LNCaP clone FGC (cell line): ENCODE results near the gene CPLX1.

ENCODE experiments used
- DNase-seq: peaks from one replicate; pipeline ENCODE4 v3.0.0-alpha.2; 2011; ENCODE audit warnings: low read depth
- H3K4me3 ChIP-seq: 2 replicates; pipeline ENCODE4 v1.5.1; 2011; ENCODE audit warnings: mild to moderate bottlenecking, low read depth, low read length, control low read depth
- CTCF ChIP-seq: IDR thresholded peaks from 2 replicates; pipeline ENCODE4 v1.5.1; 2012; ENCODE audit warnings: mild to moderate bottlenecking; ENCODE audit not compliant: control insufficient read depth, insufficient read depth; ENCODE audit errors: extremely low read depth

Gene CPLX1

GRCh38 chr4:751676-752075 is 74.3 kb downstream of the CPLX1 start:
- no peak for DNase-seq
- no peak overlapping the region for H3K4me3 ChIP-seq
- TF ChIP-seq CTCF: no peak

GRCh38 chr4:749698-750666 is 75.9 kb downstream of the CPLX1 start:
- TF ChIP-seq CTCF: no peak
- H3K4me3 ChIP-seq: no peak overlapping the region
- DNase-seq: no peak

- TF ChIP-seq CTCF: no peak
- no peak overlapping the region for H3K4me3 ChIP-seq
- no peak for DNase-seq
Observed at GRCh38 chr4:748461-748860, 77.5 kb downstream of the CPLX1 start.

- DNase-seq: no peak
- H3K4me3 ChIP-seq: no peak overlapping the region
- TF ChIP-seq CTCF: no peak
Observed at GRCh38 chr4:747546-748170, 78.3 kb downstream of the CPLX1 start.

GRCh38 chr4:744212-744841 is 81.6 kb downstream of the CPLX1 start:
- TF ChIP-seq CTCF: no peak
- H3K4me3 ChIP-seq: no peak overlapping the region
- no peak for DNase-seq

GRCh38 chr4:743463-744211 is 82.3 kb downstream of the CPLX1 start:
- DNase-seq: no peak
- no peak for TF ChIP-seq CTCF
- H3K4me3 ChIP-seq: no peak overlapping the region
